GM12875 (cell line): ENCODE results near the gene TBX4.
"Not testable (repeated sequence)": the region's sequence is repeated elsewhere in the genome, so short reads cannot be mapped to it uniquely, and the experiment has no call there.

Experiments used
- H3K4me3 ChIP-seq: one replicate; pipeline ENCODE4 v1.5.1; 2011; ENCODE audit warnings: low read depth, low read length, control low read depth
- CTCF ChIP-seq: IDR thresholded peaks from 2 replicates; pipeline ENCODE4 v1.5.1; 2011; ENCODE audit warnings: low read depth, mild to moderate bottlenecking, control low read depth, inconsistent platforms, low read length, moderate library complexity, borderline replicate concordance; ENCODE audit not compliant: insufficient read depth

Gene TBX4

GRCh38 chr17:61519754-61520440 lies 67.7 kb downstream of the TBX4 start:
- no peak for TF ChIP-seq CTCF
- no peak overlapping the region for H3K4me3 ChIP-seq

GRCh38 chr17:61520897-61521296 lies 68.7 kb downstream of the TBX4 start:
- TF ChIP-seq CTCF = no peak
- no peak overlapping the region for H3K4me3 ChIP-seq

- TF ChIP-seq CTCF = no peak
- H3K4me3 ChIP-seq = no peak overlapping the region
Observed at GRCh38 chr17:61522088-61522487, 69.9 kb downstream of the TBX4 start.

GRCh38 chr17:61524319-61524718 lies 72.1 kb downstream of the TBX4 start:
- TF ChIP-seq CTCF = no peak
- no peak overlapping the region for H3K4me3 ChIP-seq

- not testable (repeated sequence) for H3K4me3 ChIP-seq
Observed at GRCh38 chr17:61527441-61527840, 75.2 kb downstream of the TBX4 start.

- no peak for TF ChIP-seq CTCF
- H3K4me3 ChIP-seq = no peak overlapping the region
Observed at GRCh38 chr17:61528171-61528570, 75.9 kb downstream of the TBX4 start.

- no peak for TF ChIP-seq CTCF
Observed at GRCh38 chr17:61531223-61531622, 79.0 kb downstream of the TBX4 start.

GRCh38 chr17:61532826-61533225 lies 80.6 kb downstream of the TBX4 start:
- H3K4me3 ChIP-seq = no peak overlapping the region
- TF ChIP-seq CTCF = no peak

More at GRCh38 chr17:61531223-61531622, 79.0 kb downstream of the TBX4 start:
- H3K4me3 ChIP-seq = no peak overlapping the region
